Effector memory CD8-positive, alpha-beta T cell (primary cell): Measurements from ENCODE around the gene ZNF331.

Source experiments
- ATAC-seq: fragments of 150-1000 bp; cut with Tn5 transposase; replicated peaks from 2 replicates; pipeline ENCODE4 v1.10.0; 2021; ENCODE audit warnings: mild to moderate bottlenecking, moderate library complexity
- DNase-seq, 3 experiments: peaks; one replicate each; pipeline ENCODE4 v3.0.0; 2021
- H3K27ac Mint-ChIP-seq, 2 donors: one replicate each; pipeline ENCODE4 v1.8.0; 2022; ENCODE audit warnings: mild to moderate bottlenecking in 2 of 2, mixed read lengths in 2 of 2, moderate library complexity in 2 of 2
- H3K27me3 Mint-ChIP-seq, 2 donors: one replicate each; pipeline ENCODE4 v1.8.0; 2022; ENCODE audit warnings: mixed read lengths in 2 of 2
- H3K36me3 Mint-ChIP-seq: one replicate; pipeline ENCODE4 v1.8.0; 2022; ENCODE audit warnings: mild to moderate bottlenecking, moderate library complexity, mixed read lengths; ENCODE audit not compliant: insufficient read depth
- H3K4me1 Mint-ChIP-seq, 2 donors: one replicate each; pipeline ENCODE4 v1.8.0; 2022; ENCODE audit warnings: low read depth in 2 of 2, mixed read lengths in 2 of 2
- H3K4me3 Mint-ChIP-seq, 2 donors: one replicate each; pipeline ENCODE4 v1.8.0; 2022; ENCODE audit warnings: mild to moderate bottlenecking in 2 of 2, mixed read lengths in 2 of 2, moderate library complexity in 2 of 2
- H3K9me3 Mint-ChIP-seq, 2 donors: one replicate each; pipeline ENCODE4 v1.8.0; 2022; ENCODE audit warnings: mixed read lengths in 2 of 2

Gene ZNF331

GRCh38 chr19:53597023-53597422 lies 59.1 kb downstream of the ZNF331 start:
- Mint-ChIP-seq H3K4me1 (no peaks in the 10 kb centered on the region), H3K36me3 (no peaks in the 10 kb centered on the region), H3K27me3 (no peaks in the 10 kb centered on the region), H3K4me3 (no peak overlapping the region), H3K9me3 (peaks cover 0 to 12% of the 10 kb centered on the region in 2 donors), H3K27ac (no peak overlapping the region)
- no peak for ATAC-seq
- DNase-seq = no peak

- DNase-seq (no peak), ATAC-seq (no peak)
- no peaks in the 10 kb centered on the region for H3K36me3 Mint-ChIP-seq
- no peaks in the 10 kb centered on the region for H3K27me3 Mint-ChIP-seq
- H3K27ac Mint-ChIP-seq = no peak overlapping the region
- H3K9me3 Mint-ChIP-seq = peaks cover 2 to 13% of the 10 kb centered on the region in 2 donors
- no peaks in the 10 kb centered on the region for H3K4me1 Mint-ChIP-seq
- H3K4me3 Mint-ChIP-seq = no peak overlapping the region
These were observed 60.4 kb downstream of the ZNF331 start for GRCh38 chr19:53598361-53598760.

GRCh38 chr19:53600217-53600616 lies 62.3 kb downstream of the ZNF331 start:
- ATAC-seq (no peak), DNase-seq (no peak)
- Mint-ChIP-seq H3K9me3 (peaks cover 2 to 13% of the 10 kb centered on the region in 2 donors), H3K4me3 (no peak overlapping the region), H3K27me3 (peaks cover 0 to 6% of the 10 kb centered on the region in 2 donors), H3K4me1 (no peaks in the 10 kb centered on the region), H3K27ac (no peak overlapping the region), H3K36me3 (peaks cover 3% of the 10 kb centered on the region)

- H3K9me3 Mint-ChIP-seq = peaks cover 2 to 14% of the 10 kb centered on the region in 2 donors
- H3K4me3 Mint-ChIP-seq = no peak overlapping the region
- DNase-seq = no peak
- ATAC-seq = no peak
- peaks cover 0 to 6% of the 10 kb centered on the region in 2 donors for H3K27me3 Mint-ChIP-seq
- no peak overlapping the region for H3K27ac Mint-ChIP-seq
- peaks cover 3% of the 10 kb centered on the region for H3K36me3 Mint-ChIP-seq
- H3K4me1 Mint-ChIP-seq = no peaks in the 10 kb centered on the region
These were observed 68.1 kb downstream of the ZNF331 start for GRCh38 chr19:53606031-53606430.

GRCh38 chr19:53608381-53608780 lies 70.4 kb downstream of the ZNF331 start:
- Mint-ChIP-seq H3K4me3 (no peak overlapping the region), H3K27ac (peak overlapping the region in 1 of 2 donors; percentile 70), H3K9me3 (peaks cover 0 to 8% of the 10 kb centered on the region in 2 donors), H3K27me3 (peaks cover 0 to 6% of the 10 kb centered on the region in 2 donors), H3K4me1 (no peaks in the 10 kb centered on the region), H3K36me3 (peaks cover 3% of the 10 kb centered on the region)
- no peak for ATAC-seq
- no peak for DNase-seq

GRCh38 chr19:53612762-53613526 lies 75.0 kb downstream of the ZNF331 start:
- no peaks in the 10 kb centered on the region for H3K27me3 Mint-ChIP-seq
- H3K27ac Mint-ChIP-seq = no peak overlapping the region
- H3K36me3 Mint-ChIP-seq = no peaks in the 10 kb centered on the region
- no peaks in the 10 kb centered on the region for H3K9me3 Mint-ChIP-seq
- H3K4me1 Mint-ChIP-seq = no peaks in the 10 kb centered on the region
- no peak overlapping the region for H3K4me3 Mint-ChIP-seq
- ATAC-seq (no peak), DNase-seq (no peak)

GRCh38 chr19:53621885-53622740 lies 84.2 kb downstream of the ZNF331 start:
- DNase-seq (no peak), ATAC-seq (no peak)
- Mint-ChIP-seq H3K36me3 (peaks cover 3% of the 10 kb centered on the region), H3K9me3 (peaks cover 0 to 2% of the 10 kb centered on the region in 2 donors), H3K27me3 (no peaks in the 10 kb centered on the region), H3K4me3 (no peak overlapping the region), H3K4me1 (no peaks in the 10 kb centered on the region), H3K27ac (no peak overlapping the region)

GRCh38 chr19:53624771-53625545 lies 87.0 kb downstream of the ZNF331 start:
- Mint-ChIP-seq H3K9me3 (no peaks in the 10 kb centered on the region), H3K4me3 (no peak overlapping the region), H3K36me3 (peaks cover 3% of the 10 kb centered on the region), H3K4me1 (no peaks in the 10 kb centered on the region), H3K27ac (no peak overlapping the region), H3K27me3 (no peaks in the 10 kb centered on the region)
- no peak for ATAC-seq
- DNase-seq = no peak

- Mint-ChIP-seq H3K27me3 (no peaks in the 10 kb centered on the region), H3K4me1 (no peaks in the 10 kb centered on the region), H3K9me3 (no peaks in the 10 kb centered on the region), H3K36me3 (peaks cover 3% of the 10 kb centered on the region), H3K4me3 (no peak overlapping the region), H3K27ac (no peak overlapping the region)
- DNase-seq = no peak
- no peak for ATAC-seq
These were observed 88.5 kb downstream of the ZNF331 start for GRCh38 chr19:53626486-53626885.

- Mint-ChIP-seq H3K36me3 (peaks cover 3% of the 10 kb centered on the region), H3K9me3 (no peaks in the 10 kb centered on the region), H3K4me3 (no peak overlapping the region), H3K27me3 (no peaks in the 10 kb centered on the region), H3K4me1 (no peaks in the 10 kb centered on the region), H3K27ac (no peak overlapping the region)
- ATAC-seq (no peak), DNase-seq (no peak)
These were observed 89.0 kb downstream of the ZNF331 start for GRCh38 chr19:53626976-53627375.
